Neural crest cell (in vitro differentiated cells): Measurements from ENCODE around the gene LIN54. TPM values are rescaled to one million over a fixed set of nuclear protein-coding genes. Genes with fewer than 3 reads are reported as not detected.
"Not testable (repeated sequence)": the region's sequence is repeated elsewhere in the genome, so short reads cannot be mapped to it uniquely, and the experiment has no call there.

Source experiments
- DNase-seq: peaks from one replicate; pipeline ENCODE4 v3.0.0; 2021; ENCODE audit warnings: low read depth, mixed read lengths, low spot score
- H3K27ac Mint-ChIP-seq: one replicate; pipeline ENCODE4 v1.8.0; 2021; ENCODE audit warnings: mild to moderate bottlenecking, mixed read lengths; ENCODE audit not compliant: unreplicated experiment
- H3K27me3 Mint-ChIP-seq: 2 replicates; pipeline ENCODE4 v1.8.0; 2021; ENCODE audit warnings: low read depth, mild to moderate bottlenecking, mixed read lengths
- H3K36me3 Mint-ChIP-seq: 2 replicates; pipeline ENCODE4 v1.8.0; 2021; ENCODE audit warnings: low read depth, mild to moderate bottlenecking, mixed read lengths
- H3K4me1 Mint-ChIP-seq: 2 replicates; pipeline ENCODE4 v1.8.0; 2021; ENCODE audit warnings: mixed read lengths
- H3K4me3 Mint-ChIP-seq: one replicate; pipeline ENCODE4 v1.8.0; 2021; ENCODE audit warnings: mild to moderate bottlenecking, mixed read lengths
- H3K9me3 Mint-ChIP-seq: 2 replicates; pipeline ENCODE4 v1.8.0; 2021; ENCODE audit warnings: mixed read lengths
- total RNA-seq: library from RNA; stranded (reverse); gene quantifications from 2 replicates; pipeline ENCODE4 v1.2.1, GENCODE V29; 2021
- TF ChIP-seq, protein P1 (sequence below): fragments of 200-600 bp; sonication (generic); conservative IDR thresholded peaks from 2 replicates; pipeline ENCODE4 v1.5.0; 2021; ENCODE audit warnings: antibody characterized with exemption, mild to moderate bottlenecking

Gene LIN54
- total RNA-seq, 1 donor from 2014 or later, result 20.8 TPM

DNA sequence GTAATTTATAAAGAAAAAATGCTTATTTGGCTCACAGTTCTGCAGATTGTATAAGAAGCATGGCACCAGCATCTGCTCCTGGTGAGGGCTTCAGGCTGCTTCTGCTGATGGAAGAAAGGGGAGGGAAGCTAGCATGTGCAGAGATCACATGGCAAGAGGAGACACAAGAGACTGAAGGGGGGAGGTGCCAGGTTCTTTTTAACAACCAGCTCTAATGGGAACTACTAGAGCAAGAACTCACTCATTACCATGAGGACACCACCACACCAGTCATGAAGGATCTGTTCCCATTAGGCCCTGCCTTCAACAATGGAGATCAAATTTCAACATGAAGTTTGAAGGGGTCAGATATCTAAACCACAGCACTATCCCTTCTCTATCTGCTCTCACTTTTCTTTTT, 14.9 kb upstream of the LIN54 start:
- Mint-ChIP-seq H3K9me3 (peaks cover 10% of the 10 kb centered on the region), H3K36me3 (no peaks in the 10 kb centered on the region), H3K4me3 (no peak overlapping the region), H3K27ac (peak overlapping the region; percentile 27), H3K27me3 (peaks cover 29% of the 10 kb centered on the region), H3K4me1 (no peaks in the 10 kb centered on the region)
- DNase-seq, result no peak
- TF ChIP-seq, protein P1, sequence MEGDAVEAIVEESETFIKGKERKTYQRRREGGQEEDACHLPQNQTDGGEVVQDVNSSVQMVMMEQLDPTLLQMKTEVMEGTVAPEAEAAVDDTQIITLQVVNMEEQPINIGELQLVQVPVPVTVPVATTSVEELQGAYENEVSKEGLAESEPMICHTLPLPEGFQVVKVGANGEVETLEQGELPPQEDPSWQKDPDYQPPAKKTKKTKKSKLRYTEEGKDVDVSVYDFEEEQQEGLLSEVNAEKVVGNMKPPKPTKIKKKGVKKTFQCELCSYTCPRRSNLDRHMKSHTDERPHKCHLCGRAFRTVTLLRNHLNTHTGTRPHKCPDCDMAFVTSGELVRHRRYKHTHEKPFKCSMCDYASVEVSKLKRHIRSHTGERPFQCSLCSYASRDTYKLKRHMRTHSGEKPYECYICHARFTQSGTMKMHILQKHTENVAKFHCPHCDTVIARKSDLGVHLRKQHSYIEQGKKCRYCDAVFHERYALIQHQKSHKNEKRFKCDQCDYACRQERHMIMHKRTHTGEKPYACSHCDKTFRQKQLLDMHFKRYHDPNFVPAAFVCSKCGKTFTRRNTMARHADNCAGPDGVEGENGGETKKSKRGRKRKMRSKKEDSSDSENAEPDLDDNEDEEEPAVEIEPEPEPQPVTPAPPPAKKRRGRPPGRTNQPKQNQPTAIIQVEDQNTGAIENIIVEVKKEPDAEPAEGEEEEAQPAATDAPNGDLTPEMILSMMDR, result no peak

- no peak for DNase-seq
- no peak overlapping the region for H3K27ac Mint-ChIP-seq
- H3K4me1 Mint-ChIP-seq, result no peaks in the 10 kb centered on the region
- peaks cover 10% of the 10 kb centered on the region for H3K9me3 Mint-ChIP-seq
- H3K36me3 Mint-ChIP-seq, result no peaks in the 10 kb centered on the region
- TF ChIP-seq, protein P1, result no peak
- H3K27me3 Mint-ChIP-seq, result peaks cover 18% of the 10 kb centered on the region
- no peak overlapping the region for H3K4me3 Mint-ChIP-seq
Observed at GRCh38 chr4:83024233-83024632, 13.6 kb upstream of the LIN54 start.

DNA sequence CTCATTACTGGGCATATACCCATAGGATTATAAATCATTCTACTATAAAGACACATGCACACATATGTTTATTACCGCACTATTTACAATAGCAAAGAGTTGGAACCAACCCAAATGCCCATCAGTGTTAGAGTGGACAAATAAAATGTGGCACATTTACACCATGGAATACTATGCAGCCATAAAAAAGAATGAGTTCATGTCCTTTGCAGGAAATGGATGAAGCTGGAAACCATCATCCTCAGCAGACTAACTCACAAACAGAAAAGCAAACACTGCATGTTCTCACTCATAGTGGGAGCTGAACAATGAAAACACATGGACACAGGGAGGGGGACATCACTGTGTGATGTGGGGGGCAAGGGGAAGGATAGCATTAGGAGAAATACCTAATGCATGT, 13.0 kb upstream of the LIN54 start:
- not testable (repeated sequence) for H3K4me3 Mint-ChIP-seq, H3K36me3 Mint-ChIP-seq, H3K4me1 Mint-ChIP-seq, DNase-seq, H3K27ac Mint-ChIP-seq
- Mint-ChIP-seq H3K9me3 (peaks cover 10% of the 10 kb centered on the region), H3K27me3 (peaks cover 12% of the 10 kb centered on the region)

- TF ChIP-seq, protein P1, result no peak
- Mint-ChIP-seq H3K4me1 (no peaks in the 10 kb centered on the region), H3K36me3 (no peaks in the 10 kb centered on the region), H3K4me3 (no peak overlapping the region), H3K27me3 (peaks cover 8% of the 10 kb centered on the region), H3K9me3 (peaks cover 10% of the 10 kb centered on the region), H3K27ac (no peak overlapping the region)
- no peak for DNase-seq
Observed at GRCh38 chr4:83022724-83023450, 12.3 kb upstream of the LIN54 start.

DNA sequence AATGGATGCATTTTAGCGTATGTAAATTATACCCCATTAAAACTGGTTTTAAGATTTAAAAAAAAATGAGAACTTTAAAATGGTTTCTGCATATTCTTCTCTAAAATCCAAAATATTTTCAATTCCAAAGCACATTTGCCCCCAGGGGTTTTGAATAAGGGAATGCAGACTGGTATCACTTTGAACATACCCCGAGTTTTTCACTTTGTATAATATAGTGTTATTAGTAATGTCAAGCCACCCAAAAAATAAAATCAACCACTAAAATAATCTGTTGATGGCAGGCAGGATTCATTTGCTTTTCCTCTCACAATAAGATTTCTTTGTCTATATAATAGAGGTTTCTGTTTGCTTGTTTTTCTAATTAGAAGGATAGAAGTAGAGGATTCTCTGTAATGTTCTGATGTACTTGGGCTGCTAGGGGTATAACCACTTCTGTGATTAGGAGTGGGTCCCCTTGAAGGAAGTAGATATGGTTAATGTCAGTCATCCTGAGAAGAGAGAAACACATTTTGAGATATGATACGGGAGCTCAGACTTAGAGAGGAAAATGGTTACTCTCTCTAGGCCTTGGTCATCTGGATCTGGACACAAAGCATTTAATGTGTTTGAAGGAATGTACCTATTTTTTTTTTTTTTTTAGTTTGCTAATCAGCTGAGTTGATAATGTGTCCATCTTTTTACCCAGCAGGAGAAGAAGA, 9.3 kb upstream of the LIN54 start:
- Mint-ChIP-seq H3K27me3 (no peaks in the 10 kb centered on the region), H3K9me3 (peaks cover 4% of the 10 kb centered on the region), H3K4me1 (no peaks in the 10 kb centered on the region), H3K36me3 (no peaks in the 10 kb centered on the region), H3K4me3 (no peak overlapping the region), H3K27ac (no peak overlapping the region)
- no peak for DNase-seq
- TF ChIP-seq, protein P1, result no peak

- Mint-ChIP-seq H3K36me3 (no peaks in the 10 kb centered on the region), H3K9me3 (no peaks in the 10 kb centered on the region), H3K4me1 (peaks cover 37% of the 10 kb centered on the region), H3K4me3 (peak overlapping the region; percentile 93), H3K27me3 (no peaks in the 10 kb centered on the region), H3K27ac (no peak overlapping the region)
- DNase-seq, result no peak
- TF ChIP-seq, protein P1, result no peak
Observed at GRCh38 chr4:83013902-83014301, 3.3 kb upstream of the LIN54 start.
